CD4-positive, alpha-beta T cell treated with Interleukin-1 beta for 1 hour (primary cell): ENCODE data around the gene SMIM41.

ENCODE experiments used
- DNase-seq, 2 donors: peaks; one replicate each; pipeline ENCODE4 v3.0.0-alpha.2; 2020 to 2022

SMIM41 gene

DNA sequence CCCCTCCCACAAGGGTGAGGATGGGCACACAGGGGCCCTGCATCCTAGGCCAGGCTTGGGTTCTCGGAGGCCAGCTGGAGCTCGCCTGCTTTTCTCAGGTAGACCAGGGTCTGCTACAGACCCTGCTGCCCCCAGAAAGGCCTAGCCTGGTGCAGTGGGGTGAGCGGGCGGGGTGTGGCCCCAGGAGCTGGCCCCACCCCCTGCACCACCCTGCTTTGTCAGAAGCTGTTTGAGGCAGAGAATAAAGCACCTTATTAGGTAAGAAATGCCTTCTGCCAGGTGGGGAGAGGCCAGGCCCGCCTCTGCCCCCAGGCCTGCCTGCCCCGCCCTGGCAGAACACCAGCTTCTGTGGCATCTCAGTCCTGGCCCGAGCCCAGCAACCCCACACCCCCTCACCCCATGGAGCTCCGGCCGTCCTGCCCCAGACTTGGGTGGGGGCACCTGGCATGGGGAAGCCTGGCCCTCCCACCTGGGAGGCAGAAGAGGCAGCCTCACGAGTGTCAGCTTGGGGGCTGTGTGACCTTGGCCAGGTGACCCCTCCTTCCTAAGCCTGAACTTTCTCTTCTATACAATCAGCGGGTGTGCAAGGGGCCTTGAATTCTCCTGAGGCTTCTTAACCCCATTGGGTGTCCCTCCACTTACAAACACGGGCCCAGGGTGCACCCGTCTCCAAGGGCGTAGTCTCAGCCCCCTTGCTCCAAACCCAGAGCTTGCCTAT lies 69.1 kb downstream of the SMIM41 start:
- no peak for DNase-seq

DNA sequence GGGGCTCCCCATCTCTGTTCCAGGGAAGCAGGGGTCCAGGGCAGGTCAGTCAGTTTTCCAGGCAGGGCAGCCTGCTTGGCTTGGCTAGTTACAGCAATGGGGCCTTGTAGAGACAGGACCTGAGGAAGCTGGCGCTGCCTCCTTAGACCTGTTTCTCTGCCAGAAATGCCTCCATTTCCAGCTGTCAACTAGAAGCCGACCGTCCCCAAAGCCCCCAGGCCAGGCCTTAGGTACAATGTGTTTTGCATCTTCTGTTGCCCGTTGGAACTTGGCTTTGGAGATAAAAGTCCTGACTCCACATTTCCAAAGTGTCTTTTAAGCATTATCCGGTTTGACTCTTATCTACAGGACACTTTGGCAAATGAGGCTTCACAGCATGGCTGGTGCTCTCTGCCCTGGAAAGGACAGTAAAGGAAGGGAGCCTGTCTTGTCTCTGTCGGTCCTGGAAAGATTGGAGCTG lies 69.7 kb downstream of the SMIM41 start:
- no peak for DNase-seq

GRCh38 chr12:52149651-52150241 lies 70.2 kb downstream of the SMIM41 start:
- DNase-seq = no peak

DNA sequence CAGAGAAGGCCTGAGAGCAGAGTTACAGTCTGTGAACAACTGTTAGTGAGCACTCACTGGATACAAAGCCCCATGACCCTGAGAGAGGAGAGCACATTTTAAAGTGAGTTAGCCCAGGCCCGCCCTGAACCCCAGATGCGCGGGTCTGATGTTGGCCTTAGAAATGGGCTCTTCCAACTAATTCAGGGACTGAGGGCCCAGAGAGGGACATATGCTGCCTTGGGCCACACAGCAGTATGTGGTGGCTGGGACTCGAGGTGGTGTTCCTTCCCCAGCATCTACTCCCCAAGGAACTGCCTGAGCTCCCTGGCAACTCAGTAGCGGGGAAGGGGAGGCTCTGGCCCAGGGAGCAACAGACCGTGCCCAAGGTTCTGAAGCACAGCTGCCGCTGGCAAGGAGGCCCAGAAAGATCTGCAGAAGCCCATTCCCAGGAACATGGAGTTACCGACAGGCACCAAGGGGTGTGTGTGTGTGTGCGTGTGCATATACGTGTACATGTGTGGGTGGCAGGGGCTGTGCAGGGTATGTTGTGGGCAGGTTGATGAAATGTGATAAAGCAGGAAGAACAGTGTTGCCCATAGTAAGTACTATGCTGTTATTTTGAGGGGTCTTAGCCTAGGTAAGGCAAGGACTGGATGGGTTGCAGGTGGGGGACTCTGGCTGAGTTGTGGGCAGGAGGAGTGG lies 71.8 kb downstream of the SMIM41 start:
- no peak for DNase-seq

DNA sequence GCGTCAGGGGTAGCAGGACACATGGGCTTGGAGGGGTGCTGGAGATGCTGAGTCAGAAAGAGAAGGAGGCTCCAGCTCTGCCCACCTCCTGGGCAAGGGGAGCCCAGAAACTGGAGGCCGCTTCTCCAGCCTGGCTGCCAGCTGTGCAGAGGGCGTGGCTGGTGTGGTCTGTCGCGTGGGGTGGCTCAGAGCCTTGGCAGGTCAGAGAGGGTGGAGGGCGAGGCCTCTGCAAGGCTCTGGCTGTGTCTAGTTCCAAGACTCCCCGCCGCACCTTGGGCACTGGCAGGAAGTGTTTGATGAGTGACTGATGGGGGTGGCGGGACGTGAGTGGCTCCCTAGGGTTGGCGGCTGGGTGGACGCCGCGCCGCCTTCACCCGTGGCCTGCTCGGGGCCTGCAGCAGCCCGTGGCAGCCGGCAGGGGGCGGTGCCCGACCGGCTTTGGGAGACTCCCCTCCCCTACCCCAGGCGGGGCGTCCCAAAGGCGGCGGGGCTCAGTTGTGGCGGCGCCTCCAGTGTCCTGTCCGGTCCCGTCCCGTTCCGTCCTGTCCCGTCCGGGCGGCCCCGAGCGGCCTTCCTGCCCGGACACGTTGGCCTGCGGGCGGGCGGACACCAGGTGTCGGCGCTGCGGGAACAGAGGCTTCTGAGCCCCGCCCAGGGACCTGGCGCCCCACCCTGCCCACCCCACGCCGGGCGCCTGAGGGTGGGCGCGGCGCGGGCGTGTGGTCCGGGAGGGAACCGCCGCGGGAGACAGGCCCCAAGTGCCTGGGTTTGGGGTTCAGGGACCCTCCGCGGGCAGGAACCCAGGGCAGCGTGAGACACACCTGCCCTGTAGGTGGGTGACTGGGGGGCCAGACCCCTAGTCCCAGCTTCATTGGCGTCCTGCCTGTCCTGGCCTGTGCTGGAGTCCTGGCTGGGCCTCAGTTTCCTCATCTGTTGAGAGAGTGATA lies 72.6 kb downstream of the SMIM41 start:
- DNase-seq = peak; percentile 75 to 80

DNA sequence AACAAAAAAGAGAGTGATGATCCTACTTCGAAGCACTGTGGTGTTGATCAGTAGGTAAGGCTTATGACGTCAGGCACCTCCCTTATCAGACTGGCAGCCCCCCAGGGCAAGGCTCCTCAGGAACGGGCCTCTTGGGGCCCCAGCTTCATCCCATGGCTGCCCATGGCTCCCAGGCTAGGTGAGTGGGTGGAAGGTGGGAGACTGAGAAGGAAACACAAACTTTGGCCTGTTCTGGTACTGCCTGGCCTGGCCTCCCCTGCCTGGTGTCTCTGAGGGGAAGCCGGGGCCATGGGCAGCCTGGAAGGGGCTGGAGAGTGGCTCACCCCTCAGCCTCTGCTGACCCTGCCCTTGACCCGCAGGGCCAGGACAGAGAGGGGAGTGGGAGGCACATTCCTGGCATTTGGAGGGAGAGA lies 73.4 kb downstream of the SMIM41 start:
- no peak for DNase-seq

GRCh38 chr12:52155048-52155868 lies 75.8 kb downstream of the SMIM41 start:
- peak; percentile 76 to 77 for DNase-seq

- DNase-seq = no peak
Measured at GRCh38 chr12:52156311-52156710, 76.8 kb downstream of the SMIM41 start.

DNA sequence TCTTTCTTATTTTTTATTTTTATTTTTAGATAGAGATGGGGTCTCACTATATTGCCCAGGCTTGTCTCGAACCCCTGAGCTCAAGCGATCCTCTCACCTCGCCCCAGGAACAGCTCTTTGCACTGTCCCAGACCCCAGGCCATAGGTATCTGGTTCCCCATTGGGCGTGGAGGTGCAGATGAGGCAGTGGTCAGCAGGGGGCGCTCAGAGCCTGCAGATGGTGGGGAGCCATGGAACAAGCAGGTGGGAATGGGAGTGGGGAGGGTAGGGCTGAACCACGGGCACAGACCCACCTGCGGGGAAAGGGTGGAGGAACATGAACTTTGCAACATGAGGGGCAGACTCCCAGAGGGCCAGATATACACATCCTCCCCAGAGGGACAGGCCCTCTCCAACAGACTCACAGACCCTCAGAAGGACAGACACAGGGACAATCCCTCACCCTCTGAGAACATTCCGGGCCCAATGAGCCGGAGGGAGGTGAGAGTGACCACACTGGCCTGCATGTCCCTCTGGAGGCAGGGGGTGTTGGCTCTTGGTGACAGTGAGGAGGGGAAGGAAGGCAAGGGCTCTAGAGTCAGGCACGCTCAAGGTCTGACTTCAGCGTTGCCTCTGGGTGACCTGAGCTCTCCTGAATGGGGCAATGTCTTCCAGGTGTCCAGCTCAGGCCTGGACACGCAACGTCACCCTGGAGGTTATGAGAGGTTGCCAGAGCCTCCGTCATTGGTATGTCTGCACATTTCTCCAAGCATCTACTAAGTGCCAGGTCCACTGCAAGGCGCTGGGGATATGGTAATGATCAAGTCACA lies 77.5 kb downstream of the SMIM41 start:
- DNase-seq = peak; percentile 63 to 76

DNA sequence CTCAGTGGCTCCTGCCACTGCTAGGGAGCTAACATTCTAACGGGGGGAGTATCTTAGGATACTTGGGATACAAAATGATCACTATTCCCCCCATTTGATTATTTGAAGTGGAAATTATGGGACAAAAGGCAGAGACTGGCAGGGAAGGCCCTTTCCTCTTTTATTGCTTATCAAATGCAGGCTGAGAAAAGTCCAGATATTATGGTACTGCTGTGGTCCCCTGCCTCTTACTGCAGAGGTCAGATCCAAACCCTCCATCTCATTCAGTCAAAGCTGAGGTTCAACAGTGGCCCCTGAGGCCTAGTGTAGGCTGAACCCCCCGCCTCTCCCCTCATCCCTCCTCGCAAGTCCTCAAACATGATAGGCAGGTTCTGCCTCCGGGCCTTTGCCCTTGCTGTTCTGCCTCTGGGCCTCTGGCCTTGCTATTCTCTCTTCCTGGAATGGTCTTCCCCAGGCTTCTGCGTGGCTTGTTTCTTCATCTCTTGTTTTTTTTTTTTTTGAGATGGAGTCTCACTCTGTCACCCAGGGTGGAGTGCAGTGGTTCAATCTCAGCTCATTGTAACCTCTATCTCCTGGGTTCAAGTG lies 78.2 kb downstream of the SMIM41 start:
- DNase-seq = no peak
